Stomach (tissue), 9 donors: Measurements from ENCODE around the gene UGT2B11. TPM values are rescaled to one million over a fixed set of nuclear protein-coding genes. Genes with fewer than 3 reads are reported as not detected.
"Not testable (repeated sequence)": the region's sequence is repeated elsewhere in the genome, so short reads cannot be mapped to it uniquely, and the experiment has no call there.

ENCODE experiments used
- DNase-seq, 2 donors: peaks; one replicate each; pipeline versions ENCODE4 v3.0.0 to v3.0.0-alpha.2; 2013 to 2019
- H3K27ac ChIP-seq, 5 donors: fragments of 200-600 bp in 4 of 5; sonication (generic) in 4 of 5; one replicate each; pipeline ENCODE4 v1.5.1; 2013 to 2019; ENCODE audit warnings: mild to moderate bottlenecking in 1 of 5, moderate library complexity in 1 of 5
- H3K27me3 ChIP-seq, 3 donors: fragments of 200-600 bp; sonication (generic); one replicate each; pipeline ENCODE4 v1.5.1; 2017 to 2019; ENCODE audit warnings: mixed run types in 1 of 3
- H3K36me3 ChIP-seq, 4 donors: fragments of 200-600 bp; sonication (generic); 1 replicate in 3 of 4; 2 replicates in 1 of 4; pipeline ENCODE4 v1.5.1; 2016 to 2019
- H3K4me1 ChIP-seq, 4 donors: fragments of 200-600 bp; sonication (generic); one replicate each; pipeline ENCODE4 v1.5.1; 2016 to 2019
- H3K4me3 ChIP-seq, 4 donors: fragments of 200-600 bp; sonication (generic) in 3 of 4; one replicate each; pipeline ENCODE4 v1.5.1; 2016 to 2019; ENCODE audit warnings: mild to moderate bottlenecking in 1 of 4
- H3K9me3 ChIP-seq, 4 donors: fragments of 200-600 bp; sonication (generic); one replicate each; pipeline ENCODE4 v1.5.1; 2016 to 2019
- EP300 ChIP-seq: sonication (generic); formaldehyde crosslinking; IDR thresholded peaks from one replicate; pipeline ENCODE4 v1.6.1; 2017; ENCODE audit warnings: antibody characterized with exemption
- POLR2A ChIP-seq, 4 donors: fragments of 450-650 bp; IDR thresholded peaks; one replicate each; pipeline ENCODE4 v1.6.1; 2016; ENCODE audit warnings: antibody characterized with exemption in 4 of 4, control low read depth in 2 of 4, mild to moderate bottlenecking in 1 of 4, moderate library complexity in 1 of 4
- POLR2AphosphoS5 ChIP-seq, 3 donors: sonication (generic); formaldehyde crosslinking; IDR thresholded peaks; one replicate each; pipeline ENCODE4 v1.6.1; 2016; ENCODE audit warnings: antibody characterized with exemption in 3 of 3
- WGBS, 5 donors: extraction: QIAGEN DNeasy Blood & Tissue Kit in 3 of 5; methylation state at CpG; one replicate each; pipeline versions ENCODE4 v1.1.5 to v1.1.7; 2013 to 2018; 5-methylcytosine and 5-hydroxymethylcytosine counted together
- intact Hi-C: fragments of 100-400 bp; cut with DNase I; formaldehyde crosslinking; loops from one replicate; pipeline ENCODE4 v1.15.1; 2023; ENCODE audit warnings: low total_unique reads
- polyA plus RNA-seq, 3 donors: library from polyadenylated mRNA; stranded (reverse); fragments of 200-250 nt; gene quantifications; one replicate each; pipeline ENCODE4 v1.2.3, GENCODE V29; 2013
- total RNA-seq, 5 donors: library from RNA; depleted of rRNA; stranded (reverse); fragments of >200 nt; gene quantifications; one replicate each; pipeline versions ENCODE4 v1.1.0 to v1.2.3, GENCODE V29; 2014 to 2016
- TF ChIP-seq, protein P1 (sequence below), 7 experiments: fragments of 450-650 bp in 4 of 7; fragments of 200-600 bp in 3 of 7; sonication (generic) in 3 of 7; IDR thresholded peaks; one replicate each; pipeline ENCODE4 v1.5.1; 2016 to 2019; ENCODE audit warnings: antibody characterized with exemption in 7 of 7, control low read depth in 2 of 7, mild to moderate bottlenecking in 1 of 7
- donor health status: healthy with polysubstance abuse.
- donor health status: Bipolar disorder and iron deficiency.
- donor health status: healthy.

The UGT2B11 gene
- total and polyA plus RNA-seq, 8 donors: 0.29 TPM; not detected in 7

DNA sequence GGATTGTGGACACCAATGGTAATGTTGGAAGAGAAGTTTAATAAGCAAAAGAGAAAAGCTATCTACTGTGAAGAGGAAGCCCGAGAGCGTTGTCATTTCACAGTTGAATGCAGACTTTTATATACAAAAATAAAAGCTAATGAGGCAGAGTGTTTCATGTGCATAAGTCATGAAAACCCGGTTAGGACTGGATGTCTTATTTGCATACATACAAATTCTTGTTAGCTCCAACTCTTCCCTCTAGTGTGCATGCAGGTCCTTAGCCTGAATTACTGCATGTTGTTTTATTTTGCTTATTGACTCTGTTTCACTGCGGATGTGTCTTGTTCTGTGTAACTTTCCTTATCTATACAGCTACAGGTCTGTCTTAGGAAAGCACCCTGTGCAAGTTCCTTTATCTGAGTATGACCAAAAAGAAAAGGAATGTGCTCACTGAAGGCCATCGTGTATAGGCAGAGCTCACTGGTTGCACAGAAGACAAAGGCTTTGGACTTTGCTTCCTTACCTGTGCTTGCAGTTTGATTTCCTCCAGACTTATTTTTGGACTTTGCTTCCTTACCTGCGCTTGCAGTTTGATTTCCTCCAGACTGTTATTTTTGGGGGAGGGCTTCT lies 25.1 kb upstream of the UGT2B11 start:
- 21 to 49% (median 36%) methylated on average over 6 of the region's 6 CpGs for WGBS, 5 donors
- Histone ChIP-seq H3K27ac (peak overlapping the region in 3 of 5 donors; percentile 29 to 48 (median 41)), H3K4me1 (peaks cover 0 to 11% (median 0%) of the 10 kb centered on the region in 4 donors), H3K9me3 (peaks cover 0 to 6% (median 0%) of the 10 kb centered on the region in 4 donors), H3K36me3 (no peaks in the 10 kb centered on the region), H3K4me3 (no peak overlapping the region), H3K27me3 (no peaks in the 10 kb centered on the region)
- TF ChIP-seq, protein P1, sequence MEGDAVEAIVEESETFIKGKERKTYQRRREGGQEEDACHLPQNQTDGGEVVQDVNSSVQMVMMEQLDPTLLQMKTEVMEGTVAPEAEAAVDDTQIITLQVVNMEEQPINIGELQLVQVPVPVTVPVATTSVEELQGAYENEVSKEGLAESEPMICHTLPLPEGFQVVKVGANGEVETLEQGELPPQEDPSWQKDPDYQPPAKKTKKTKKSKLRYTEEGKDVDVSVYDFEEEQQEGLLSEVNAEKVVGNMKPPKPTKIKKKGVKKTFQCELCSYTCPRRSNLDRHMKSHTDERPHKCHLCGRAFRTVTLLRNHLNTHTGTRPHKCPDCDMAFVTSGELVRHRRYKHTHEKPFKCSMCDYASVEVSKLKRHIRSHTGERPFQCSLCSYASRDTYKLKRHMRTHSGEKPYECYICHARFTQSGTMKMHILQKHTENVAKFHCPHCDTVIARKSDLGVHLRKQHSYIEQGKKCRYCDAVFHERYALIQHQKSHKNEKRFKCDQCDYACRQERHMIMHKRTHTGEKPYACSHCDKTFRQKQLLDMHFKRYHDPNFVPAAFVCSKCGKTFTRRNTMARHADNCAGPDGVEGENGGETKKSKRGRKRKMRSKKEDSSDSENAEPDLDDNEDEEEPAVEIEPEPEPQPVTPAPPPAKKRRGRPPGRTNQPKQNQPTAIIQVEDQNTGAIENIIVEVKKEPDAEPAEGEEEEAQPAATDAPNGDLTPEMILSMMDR (IDR thresholded peaks at IDR 0.05): no peak
- TF ChIP-seq POLR2AphosphoS5 (IDR thresholded peaks at IDR 0.05): peak in 2 of 3 donors; percentile 47 to 56
- intact Hi-C loops: no loop called here
- DNase-seq: peak in 1 of 2 donors; percentile 41

DNA sequence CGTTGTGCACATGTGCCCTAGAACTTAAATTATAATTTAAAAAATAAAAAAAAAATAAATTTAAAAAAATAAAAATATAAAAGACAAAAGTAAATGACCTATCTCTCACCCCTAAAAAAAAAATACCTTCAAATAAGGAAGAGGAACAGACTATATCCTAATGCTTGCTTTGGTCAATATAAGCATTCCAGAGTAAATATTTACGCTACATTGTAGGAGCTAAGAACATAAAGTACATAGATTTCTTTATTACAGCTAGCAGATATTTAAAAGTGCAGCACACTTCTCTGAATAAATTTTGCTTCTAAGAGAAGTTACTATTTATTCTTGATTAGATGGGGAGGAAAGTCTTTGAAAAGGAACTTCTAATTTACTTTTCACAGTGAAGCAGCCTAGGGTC lies 24.5 kb upstream of the UGT2B11 start:
- intact Hi-C loops: no loop called here
- Histone ChIP-seq H3K27ac (peak overlapping the region in 3 of 5 donors; percentile 29 to 41 (median 41)), H3K4me1 (peaks cover 0 to 11% (median 0%) of the 10 kb centered on the region in 4 donors), H3K9me3 (peaks cover 0 to 6% (median 0%) of the 10 kb centered on the region in 4 donors), H3K27me3 (no peaks in the 10 kb centered on the region), H3K36me3 (no peaks in the 10 kb centered on the region), H3K4me3 (no peak overlapping the region)
- no peak for DNase-seq
- TF ChIP-seq EP300 (no peak), POLR2AphosphoS5 (IDR thresholded peaks at IDR 0.05) (no peak)
- WGBS, 5 donors: 33 to 59% (median 39%) methylated on average over 2 of the region's 2 CpGs

DNA sequence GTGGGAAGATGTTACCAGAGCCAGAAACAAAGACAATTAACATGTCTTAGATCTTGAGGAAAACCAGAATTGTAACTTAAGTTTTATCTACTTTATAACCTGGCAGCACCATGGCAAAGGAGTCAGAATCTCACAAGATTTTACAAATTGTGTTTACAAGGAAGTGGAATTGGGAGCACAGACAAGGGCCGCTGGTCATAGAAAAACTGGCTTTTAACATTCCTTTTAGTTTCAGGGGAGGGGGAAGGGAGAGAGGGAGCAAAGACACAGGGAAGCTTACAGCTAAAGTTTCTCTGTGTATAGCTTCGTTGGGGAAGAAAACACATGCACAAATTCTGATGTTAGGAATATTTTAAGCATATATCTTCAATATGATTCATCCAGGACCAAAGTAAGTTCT lies 10.3 kb upstream of the UGT2B11 start:
- Histone ChIP-seq H3K4me1 (no peaks in the 10 kb centered on the region), H3K27me3 (no peaks in the 10 kb centered on the region), H3K4me3 (no peak overlapping the region), H3K9me3 (no peaks in the 10 kb centered on the region), H3K27ac (no peak overlapping the region), H3K36me3 (no peaks in the 10 kb centered on the region)
- DNase-seq: peak in 1 of 2 donors; percentile 12
- WGBS, 5 donors: 7 to 35% (median 13%) methylated on average over 2 of the region's 2 CpGs
- intact Hi-C loops: no loop called here
- TF ChIP-seq EP300: no peak
- TF ChIP-seq, protein P1 (IDR thresholded peaks at IDR 0.05): no peak
- no peak for TF ChIP-seq POLR2A (IDR thresholded peaks at IDR 0.05)
- TF ChIP-seq POLR2AphosphoS5 (IDR thresholded peaks at IDR 0.05): no peak

DNA sequence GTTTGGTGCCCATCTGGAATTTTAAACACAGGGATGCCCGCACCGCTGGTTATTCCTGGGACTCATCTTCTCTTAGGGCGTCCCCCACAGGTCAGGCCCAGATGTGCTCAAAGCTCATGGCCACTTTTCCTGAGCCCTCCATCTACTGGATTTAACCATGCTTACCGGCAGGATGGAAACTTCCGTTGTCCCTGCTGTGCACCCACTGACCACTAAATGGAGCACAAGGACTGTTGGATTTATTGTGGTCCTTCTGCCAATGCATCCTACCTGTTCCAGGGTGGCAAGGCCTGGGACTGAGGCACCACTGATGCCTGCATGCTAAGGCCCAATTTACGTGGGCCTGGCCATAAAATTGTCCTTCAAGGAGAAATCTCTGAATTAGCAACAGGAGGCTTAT lies 8.7 kb upstream of the UGT2B11 start:
- intact Hi-C loops: not testable (repeated sequence)

DNA sequence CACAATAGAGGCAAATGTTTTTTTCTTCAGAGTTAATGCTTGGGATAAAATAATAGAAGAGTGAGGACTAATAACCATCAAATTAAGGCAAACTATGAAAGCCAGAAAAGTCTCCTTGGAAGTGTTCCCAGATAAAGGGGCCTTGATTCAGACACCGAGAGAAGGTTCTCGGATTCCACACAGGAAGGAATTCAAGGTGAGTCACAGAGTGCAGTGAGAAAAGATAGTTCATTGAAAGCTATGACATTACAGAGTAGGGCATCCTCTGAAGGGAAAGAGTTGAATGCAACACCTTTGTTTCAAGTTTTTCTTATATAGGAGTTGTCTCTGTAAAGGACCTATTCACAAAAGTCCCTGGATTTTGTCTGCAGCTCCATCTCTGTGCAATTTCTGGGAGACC lies 3.9 kb upstream of the UGT2B11 start:
- H3K4me1 ChIP-seq, intact Hi-C loops, H3K36me3 ChIP-seq, H3K9me3 ChIP-seq, H3K27me3 ChIP-seq, H3K4me3 ChIP-seq, H3K27ac ChIP-seq, DNase-seq: not testable (repeated sequence)
- WGBS, 5 donors: 85 to 94% (median 87%) methylated on average over 2 of the region's 2 CpGs

More for the DNA sequence above, 8.7 kb upstream of the UGT2B11 start:
- not testable (repeated sequence) for H3K4me3 ChIP-seq, H3K27ac ChIP-seq, H3K4me1 ChIP-seq, H3K36me3 ChIP-seq, DNase-seq, H3K9me3 ChIP-seq, H3K27me3 ChIP-seq
- 95 to 100% (median 98%) methylated on average over 5 to 6 of the region's 6 CpGs for WGBS, 5 donors

DNA sequence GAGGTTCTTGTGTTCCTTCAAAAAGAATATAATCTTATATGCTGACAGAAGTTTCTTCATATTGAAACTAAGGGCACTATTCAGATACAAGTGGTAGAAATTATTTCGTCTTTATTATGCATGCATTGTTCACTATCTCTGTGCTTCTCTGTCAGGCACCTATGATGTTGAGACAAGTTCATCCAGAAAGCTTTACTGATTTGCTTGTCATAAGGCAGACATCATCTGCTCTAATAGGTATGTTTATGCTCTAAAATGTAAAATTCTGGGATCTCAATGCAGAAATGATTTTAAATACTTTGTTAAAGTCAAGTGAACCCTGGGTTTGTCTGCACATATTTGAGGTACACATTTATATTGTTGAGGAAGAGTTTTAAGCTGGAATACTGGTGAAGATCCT lies 3.6 kb downstream of the UGT2B11 start:
- DNase-seq: no peak
- H3K36me3 ChIP-seq: no peaks in the 10 kb centered on the region
- no peaks in the 10 kb centered on the region for H3K9me3 ChIP-seq
- TF ChIP-seq POLR2AphosphoS5 (IDR thresholded peaks at IDR 0.05) (no peak), EP300 (no peak), POLR2A (IDR thresholded peaks at IDR 0.05) (no peak)
- TF ChIP-seq, protein P1 (IDR thresholded peaks at IDR 0.05): no peak
- H3K27ac ChIP-seq: no peak overlapping the region
- intact Hi-C loops: no loop called here
- 86 to 97% (median 94%) methylated on average over 1 of the region's 1 CpG for WGBS, 5 donors
- no peak overlapping the region for H3K4me3 ChIP-seq
- H3K27me3 ChIP-seq: no peaks in the 10 kb centered on the region
- H3K4me1 ChIP-seq: no peaks in the 10 kb centered on the region

DNA sequence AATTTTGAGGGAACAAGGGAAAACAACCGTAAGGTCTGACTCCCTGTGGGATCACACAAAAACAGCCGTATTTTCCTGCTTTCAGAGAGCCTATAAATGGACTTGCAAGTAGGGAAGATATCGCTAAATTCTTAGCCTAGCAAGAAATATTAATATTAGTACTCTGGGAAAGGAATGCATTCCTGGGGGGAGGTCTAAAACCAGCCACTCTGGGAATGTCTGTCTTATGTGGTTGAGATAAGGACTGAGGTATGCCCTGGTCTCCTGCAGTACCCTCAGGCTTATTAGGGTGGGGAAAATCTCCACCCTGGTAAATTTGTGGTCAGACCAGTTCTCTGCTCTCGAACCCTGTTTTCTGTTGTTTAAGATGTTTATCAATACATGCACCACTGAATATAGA lies 16.0 kb downstream of the UGT2B11 start:
- H3K9me3 ChIP-seq, DNase-seq, intact Hi-C loops: not testable (repeated sequence)

More for the DNA sequence above, 16.0 kb downstream of the UGT2B11 start:
- H3K27ac ChIP-seq, H3K27me3 ChIP-seq, H3K36me3 ChIP-seq, H3K4me1 ChIP-seq, H3K4me3 ChIP-seq: not testable (repeated sequence)
- 79 to 89% (median 82%) methylated on average over 4 of the region's 4 CpGs for WGBS, 5 donors
